K562 treated with DMSO at 1 percent for 24 hours (cell line): ENCODE measurements around the gene LMAN1L. TPM values are rescaled to one million over a fixed set of nuclear protein-coding genes. Genes with fewer than 3 reads are reported as not detected.

Experiments
- total RNA-seq: library from RNA; unstranded; fragments of 300-600 nt; gene quantifications from 2 replicates; pipeline ENCODE4 v1.2.3, GENCODE V29; 2022; ENCODE audit warnings: low read depth; ENCODE audit not compliant: insufficient read depth

Gene LMAN1L
- not detected in 2 replicates for total RNA-seq

GRCh38 chr15:74812533-74812932 lies at the start of gene LMAN1L:
LMAN1L (plus strand) TSS chr15:74812835; CDS start chr15:74812855, 20 bp downstream.

GRCh38 chr15:74781431-74782258 lies 31.0 kb upstream of the LMAN1L start, which contains the start of gene CSK:
CSK (plus strand) TSS chr15:74782080; CDS start chr15:74798298, 16,218 bp downstream.

GRCh38 chr15:74826364-74826819 lies 13.8 kb downstream of the LMAN1L start, which contains the start of gene CPLX3:
CPLX3 (plus strand) TSS chr15:74826627; CDS start chr15:74826704, 77 bp downstream.

GRCh38 chr15:74842581-74843444 lies 30.2 kb downstream of the LMAN1L start, which contains the start of gene ULK3:
ULK3 (minus strand) TSS chr15:74843156; CDS start chr15:74843105, 51 bp downstream.

GRCh38 chr15:74873036-74873755 lies 60.6 kb downstream of the LMAN1L start, which contains the start of gene SCAMP2:
SCAMP2 (minus strand) TSS chr15:74873365; CDS start chr15:74873255, 110 bp downstream.

Other genes starting within 250 kb of the LMAN1L start
- 90.0 and 136 TPM in 2 replicates for gene CLK3, start 197.0 kb upstream of the LMAN1L start, total RNA-seq
- 43.1 and 47.7 TPM in 2 replicates for gene EDC3, start 116.8 kb upstream of the LMAN1L start, total RNA-seq
- gene CYP1A1, start 87.3 kb upstream of the LMAN1L start, total RNA-seq: 0.17 and 0.78 TPM in 2 replicates
- not detected in 2 replicates for gene CYP1A2, start 64.0 kb upstream of the LMAN1L start, total RNA-seq
- 73.2 and 90.4 TPM in 2 replicates for gene CSK, start 30.8 kb upstream of the LMAN1L start, total RNA-seq
- gene CPLX3, start 13.8 kb downstream of the LMAN1L start, total RNA-seq: not detected in 2 replicates
- 39.3 and 50.0 TPM in 2 replicates for gene ULK3, start 30.3 kb downstream of the LMAN1L start, total RNA-seq
- gene SCAMP2, start 60.5 kb downstream of the LMAN1L start, total RNA-seq: 67.8 and 68.5 TPM in 2 replicates
- gene MPI, start 77.2 kb downstream of the LMAN1L start, total RNA-seq: 35.1 and 40.3 TPM in 2 replicates
- 20.4 and 21.5 TPM in 2 replicates for gene FAM219B, start 94.0 kb downstream of the LMAN1L start, total RNA-seq
- gene COX5A, start 125.2 kb downstream of the LMAN1L start, total RNA-seq: 394 and 429 TPM in 2 replicates
- 38.6 and 41.0 TPM in 2 replicates for gene RPP25, start 143.9 kb downstream of the LMAN1L start, total RNA-seq
- 0.27 TPM in 1 of 2 replicates, not detected in the other for gene SCAMP5, start 182.7 kb downstream of the LMAN1L start, total RNA-seq
- gene PPCDC, start 210.8 kb downstream of the LMAN1L start, total RNA-seq: 14.3 and 17.2 TPM in 2 replicates